Measurements from ENCODE around the gene DCTN5.
"Not testable (repeated sequence)": the region's sequence is repeated elsewhere in the genome, so short reads cannot be mapped to it uniquely, and the experiment has no call there.

The DCTN5 gene

DNA sequence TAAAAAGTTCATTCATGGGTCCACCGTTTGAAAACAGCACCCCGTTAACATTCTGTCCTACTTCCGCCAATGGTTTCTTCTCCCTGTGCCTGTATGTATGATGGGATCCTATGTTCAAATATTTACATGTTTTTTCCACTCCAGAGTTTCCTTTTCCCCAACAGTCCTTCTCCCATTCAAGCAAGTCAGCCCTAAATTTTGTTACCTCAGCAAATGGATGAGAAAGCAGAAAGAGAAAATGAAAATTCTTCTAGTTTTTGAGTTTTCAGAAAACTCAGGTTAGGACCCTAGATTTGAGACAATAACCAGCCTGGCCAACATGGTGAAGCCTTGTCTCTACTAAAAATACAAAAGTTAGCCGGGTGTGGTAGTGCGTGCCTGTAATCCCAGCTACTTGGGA is 75.2 kb downstream of the DCTN5 start:
- Histone ChIP-seq H3K4me1 (ENCODE audit: insufficient read depth, low read length) (no peaks in the 10 kb centered on the region), H3K9ac (ENCODE audit: low read depth, low read length) (no peak overlapping the region), H3K9me3 (ENCODE audit: control insufficient read depth, insufficient read depth, low read length) (no peaks in the 10 kb centered on the region), H3K36me3 (ENCODE audit: insufficient read depth, low read length) (no peaks in the 10 kb centered on the region)

DNA sequence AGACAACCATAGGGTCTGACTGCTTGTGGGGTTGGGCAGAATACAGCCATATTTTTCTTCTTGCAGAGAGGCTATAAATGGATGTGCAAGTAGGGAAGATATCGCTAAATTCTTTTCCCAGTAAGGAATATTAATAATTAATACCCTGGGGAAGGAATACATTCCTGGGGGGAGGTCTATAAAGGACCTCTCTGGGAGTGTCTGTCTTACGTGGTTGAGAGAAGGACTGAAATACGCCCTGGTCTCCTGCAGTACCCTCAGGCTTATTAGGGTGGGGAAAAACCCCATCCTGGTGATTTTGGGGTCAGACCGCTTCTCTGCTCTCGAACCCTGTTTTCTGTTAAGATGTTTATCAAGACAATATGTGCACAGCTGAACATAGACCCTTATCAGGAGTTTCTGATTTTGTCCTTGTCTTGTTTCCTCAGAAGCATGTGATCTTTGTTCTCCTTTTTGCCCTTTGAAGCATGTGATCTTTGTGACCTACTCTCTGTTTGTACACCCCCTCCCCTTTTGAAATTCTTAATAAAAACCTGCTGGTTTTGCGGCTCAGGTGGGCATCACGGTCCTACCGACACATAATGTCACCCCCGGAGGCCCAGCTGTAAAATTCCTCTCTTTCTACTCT is 81.5 kb downstream of the DCTN5 start:
- not testable (repeated sequence) for H3K9me3 ChIP-seq (ENCODE audit: control insufficient read depth, insufficient read depth, low read length); H3K36me3 ChIP-seq (ENCODE audit: insufficient read depth, low read length); H3K9ac ChIP-seq (ENCODE audit: low read depth, low read length); H3K4me1 ChIP-seq (ENCODE audit: insufficient read depth, low read length)

DNA sequence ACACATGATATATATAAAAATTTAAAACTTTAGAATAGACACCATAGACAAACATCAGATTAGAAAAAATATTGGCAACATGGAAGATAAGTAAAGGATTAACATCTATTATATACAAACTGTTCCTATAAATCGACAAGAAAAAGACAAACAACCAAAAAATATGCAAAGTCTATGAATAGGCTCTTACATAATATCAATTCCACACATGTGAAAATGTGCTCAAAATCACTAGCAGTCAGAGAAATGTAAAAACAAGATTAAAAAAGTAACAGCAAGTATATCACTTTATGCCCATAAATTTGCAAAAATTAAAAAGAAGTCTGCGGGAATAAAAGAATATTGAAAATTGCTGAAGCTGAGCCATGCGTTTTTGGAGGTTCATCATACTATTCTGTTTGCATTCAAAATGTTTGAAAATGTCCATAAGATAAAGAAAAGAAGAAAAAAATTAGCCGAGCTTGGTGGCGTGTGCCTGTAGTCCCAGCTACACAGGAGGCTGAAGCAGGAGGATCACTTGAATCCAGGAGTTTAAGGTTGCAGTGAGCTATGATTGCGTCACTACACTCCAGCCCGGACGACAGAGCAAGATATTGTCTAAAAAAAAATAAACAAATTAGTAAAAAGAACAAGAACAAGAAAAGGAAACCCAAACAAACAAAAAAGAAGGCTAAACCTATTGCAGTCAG is 83.0 kb downstream of the DCTN5 start:
- peaks cover 3% of the 10 kb centered on the region for H3K9me3 ChIP-seq (ENCODE audit: control insufficient read depth, insufficient read depth, low read length)
- 0 out of 2 replicates have a peak, but pooled peaks cover under 1% of the 10 kb centered on the region for H3K4me1 ChIP-seq (ENCODE audit: insufficient read depth, low read length)
- H3K36me3 ChIP-seq (ENCODE audit: insufficient read depth, low read length) = no peaks in the 10 kb centered on the region
- no peak overlapping the region for H3K9ac ChIP-seq (ENCODE audit: low read depth, low read length)

DNA sequence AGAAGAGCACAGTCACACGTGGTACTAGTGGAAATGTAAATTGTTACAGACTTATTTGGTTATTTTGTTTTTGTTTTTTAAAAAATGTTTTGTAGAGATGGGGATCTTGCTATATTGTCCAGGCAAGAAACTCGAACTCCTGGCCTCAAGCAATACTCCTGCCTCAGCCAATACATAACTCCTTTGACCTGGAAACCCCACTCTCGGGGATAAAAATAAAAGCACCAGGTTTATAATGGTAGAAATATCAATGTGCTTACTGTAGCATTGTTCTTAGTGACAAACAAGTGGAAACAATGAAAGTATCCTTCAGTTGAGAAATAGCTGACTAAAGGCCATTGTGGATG is 83.5 kb downstream of the DCTN5 start:
- 0 out of 2 replicates have a peak, but pooled peaks cover 6% of the 10 kb centered on the region for H3K4me1 ChIP-seq (ENCODE audit: insufficient read depth, low read length)

DNA sequence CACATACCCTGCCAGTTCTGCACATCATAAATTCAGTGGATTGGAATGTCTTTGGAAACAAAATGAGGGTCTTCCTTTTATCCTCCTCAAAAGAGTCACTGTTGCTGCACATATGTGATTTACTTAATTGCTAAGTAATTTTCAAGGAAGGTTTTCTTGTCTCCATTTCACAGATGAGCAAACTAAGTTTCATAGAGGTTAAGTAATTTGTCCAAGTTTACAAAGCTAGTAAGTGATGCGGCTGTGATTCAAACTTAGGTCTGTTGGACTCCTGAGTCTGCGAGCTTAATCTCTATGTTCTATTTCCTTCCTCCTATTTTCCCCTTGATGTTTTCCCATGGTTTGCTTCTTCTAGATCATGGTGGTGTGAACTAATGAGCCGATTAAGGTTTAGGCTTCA is 85.4 kb downstream of the DCTN5 start:
- H3K36me3 ChIP-seq (ENCODE audit: insufficient read depth, low read length) = no peaks in the 10 kb centered on the region
- H3K9ac ChIP-seq (ENCODE audit: low read depth, low read length) = no peak overlapping the region
- 0 out of 2 replicates have a peak, but pooled peaks cover 9% of the 10 kb centered on the region for H3K4me1 ChIP-seq (ENCODE audit: insufficient read depth, low read length)
- peaks cover 3% of the 10 kb centered on the region for H3K9me3 ChIP-seq (ENCODE audit: control insufficient read depth, insufficient read depth, low read length)

More for the DNA sequence above, 83.5 kb downstream of the DCTN5 start:
- no peaks in the 10 kb centered on the region for H3K36me3 ChIP-seq (ENCODE audit: insufficient read depth, low read length)
- H3K9ac ChIP-seq (ENCODE audit: low read depth, low read length) = no peak overlapping the region
- H3K9me3 ChIP-seq (ENCODE audit: control insufficient read depth, insufficient read depth, low read length) = peaks cover 3% of the 10 kb centered on the region
